Measurements from ENCODE around the gene ATXN7. TPM values are rescaled to one million over a fixed set of nuclear protein-coding genes. Genes with fewer than 3 reads are reported as not detected.
A peak's percentile ranks its signal among the peaks of the same experiment; 100 is the strongest.

The ATXN7 gene
- total and polyA plus RNA-seq, 2 of the 13 experiments (the other 11 are each of a cell fraction or from before 2014, with no cell fraction given), result 13.8 to 20.0 TPM

GRCh38 chr3:63891518-63891917, 27.9 kb downstream of the ATXN7 start:
- FAIRE-seq, result no peak
- WGBS (ENCODE audit: low lambda C conversion rate), result 82% methylated on average over 5 of the region's 5 CpGs
- TF ChIP-seq SALL2 (CRISPR knock-in tag; IDR thresholded peaks at IDR 0.05), result no peak
- 0 out of 2 replicates have a peak, but pooled peaks have one; percentile 40 for TF ChIP-seq POGZ (CRISPR knock-in tag; IDR thresholded peaks at IDR 0.05)
- peak; percentile 55; the same call in 1 of the 2 replicates for TF ChIP-seq HOMEZ (CRISPR knock-in tag; IDR thresholded peaks at IDR 0.05; ENCODE audit: low read depth)
- no peak for TF ChIP-seq SOX13 (IDR thresholded peaks at IDR 0.05)
- peak in 1 of 2 experiments; percentile 10; a peak in 1 of 4 replicates for TF ChIP-seq SOX13 (CRISPR knock-in tag; conservative IDR thresholded peaks at IDR 0.05 in 1 of 2, IDR thresholded peaks at IDR 0.05 in 1 of 2)
- peak; percentile 29; the same call in 1 of the 2 replicates for TF ChIP-seq USF2 (IDR thresholded peaks at IDR 0.05; ENCODE audit: low read depth, low read length)
- peak; percentile 28; the same call in 1 of the 2 replicates for TF ChIP-seq USF2 (CRISPR knock-in tag; IDR thresholded peaks at IDR 0.05; ENCODE audit: borderline replicate concordance)
- no peak for TF ChIP-seq ZMYM3 (CRISPR knock-in tag; IDR thresholded peaks at IDR 0.05)
- TF ChIP-seq ZNF121 (CRISPR knock-in tag; IDR thresholded peaks at IDR 0.05), result no peak
- TF ChIP-seq SIN3B (IDR thresholded peaks at IDR 0.05; ENCODE audit: low read length), result no peak
- TF ChIP-seq ZBTB33 (CRISPR knock-in tag; IDR thresholded peaks at IDR 0.05), result peak; percentile 41; the same call in 1 of the 2 replicates
- TF ChIP-seq NCOA2 (CRISPR knock-in tag; IDR thresholded peaks at IDR 0.05), result 0 out of 2 replicates have a peak, but pooled peaks have one; percentile 11
- TF ChIP-seq GATAD2A (CRISPR knock-in tag; IDR thresholded peaks at IDR 0.05), result peak; percentile 38; the same call in 1 of the 2 replicates
- 0 out of 2 replicates have a peak, but pooled peaks have one; percentile 35 for TF ChIP-seq SAP130 (CRISPR knock-in tag; IDR thresholded peaks at IDR 0.05; ENCODE audit: low read depth)
- TF ChIP-seq FOXJ3 (CRISPR knock-in tag; IDR thresholded peaks at IDR 0.05; ENCODE audit: borderline replicate concordance), result 0 out of 2 replicates have a peak, but pooled peaks have one; percentile 26
- TF ChIP-seq ARID3A (IDR thresholded peaks at IDR 0.05; ENCODE audit: low read depth, low read length), result peak; percentile 22; the same call in 1 of the 2 replicates
- peak; percentile 64; the same call in 1 of the 2 replicates for TF ChIP-seq FOXA1 (IDR thresholded peaks at IDR 0.05)
- TF ChIP-seq FOXA1 (CRISPR knock-in tag; IDR thresholded peaks at IDR 0.05), result peak; percentile 83

More at GRCh38 chr3:63891518-63891917, 27.9 kb downstream of the ATXN7 start:
- H3K79me2 ChIP-seq (ENCODE audit: insufficient read depth, low read length), result peaks cover 6% of the 10 kb centered on the region
- ChIA-PET POLR2A (no interaction called here), CTCF (ENCODE audit: low intra/inter-chr PET ratio, low total read pairs) (no interaction called here)
- DNase-seq (ENCODE audit: low spot score) (peak; percentile 56), ATAC-seq (peak; percentile 71)
- no peaks in the 10 kb centered on the region for H3K9me3 ChIP-seq (ENCODE audit: low read length)
- peaks cover 14% of the 10 kb centered on the region for H3K4me1 ChIP-seq (ENCODE audit: insufficient read depth, low read length)
- H3K27me3 ChIP-seq (ENCODE audit: control insufficient read depth in 1 of 2, insufficient read depth in 2 of 2, low read length in 2 of 2), result no peaks in the 10 kb centered on the region
- no peak overlapping the region for H3K4me3 ChIP-seq (replicated peaks in 1 of 3; ENCODE audit: insufficient read depth in 1 of 3, low read depth in 2 of 3, low read length in 3 of 3)
- H3K36me3 ChIP-seq (replicated peaks in 1 of 2; ENCODE audit: control insufficient read depth in 1 of 2, insufficient read depth in 2 of 2, low read length in 2 of 2), result no peaks in the 10 kb centered on the region
- no peak overlapping the region for H3K9ac ChIP-seq (ENCODE audit: insufficient read depth, low read depth, low read length)
- BruUV-seq (replicated peaks), result no TSS peak
- intact Hi-C loops (cut with micrococcal nuclease; ENCODE audit: unreplicated experiment), result no loop called here
- in situ Hi-C loops (cut with HindIII; ENCODE audit: extremely low pct_ligation_motif_present, low pct_unique_long_range_greater_than_20kb), result no loop called here
- no peak overlapping the region for H3K4me2 ChIP-seq (ENCODE audit: low read depth, low read length)
- H4K20me1 ChIP-seq (ENCODE audit: insufficient read depth, low read length), result no peaks in the 10 kb centered on the region; the same call in 1 of the 2 replicates
- no peak overlapping the region for H3K27ac ChIP-seq (ENCODE audit: extremely low read length, insufficient read depth, low read length)
- no peak overlapping the region for H2AFZ ChIP-seq (ENCODE audit: low read length)

All from HepG2 (cell line).